ENCODE data around the gene IRAK3.

DNA sequence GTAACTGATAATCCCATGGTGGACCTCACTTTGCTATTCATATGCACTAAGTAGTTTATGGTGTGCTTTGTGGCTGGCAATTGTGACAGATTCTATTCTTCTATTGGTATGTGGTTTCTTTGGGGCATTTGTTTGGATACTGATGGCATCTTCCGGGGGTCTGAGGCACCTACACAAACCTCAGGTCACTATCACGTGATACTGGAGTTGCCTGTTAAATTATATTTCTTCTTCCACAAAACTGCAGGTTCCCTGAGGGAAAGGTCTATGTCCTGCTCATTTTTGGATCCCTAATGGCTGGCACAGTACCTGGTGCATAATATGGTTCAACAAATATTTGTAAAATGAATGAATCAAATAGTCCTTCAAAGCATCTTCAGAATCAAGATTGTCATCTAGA lies 63.8 kb downstream of the IRAK3 start:
- TF ChIP-seq, protein P1, sequence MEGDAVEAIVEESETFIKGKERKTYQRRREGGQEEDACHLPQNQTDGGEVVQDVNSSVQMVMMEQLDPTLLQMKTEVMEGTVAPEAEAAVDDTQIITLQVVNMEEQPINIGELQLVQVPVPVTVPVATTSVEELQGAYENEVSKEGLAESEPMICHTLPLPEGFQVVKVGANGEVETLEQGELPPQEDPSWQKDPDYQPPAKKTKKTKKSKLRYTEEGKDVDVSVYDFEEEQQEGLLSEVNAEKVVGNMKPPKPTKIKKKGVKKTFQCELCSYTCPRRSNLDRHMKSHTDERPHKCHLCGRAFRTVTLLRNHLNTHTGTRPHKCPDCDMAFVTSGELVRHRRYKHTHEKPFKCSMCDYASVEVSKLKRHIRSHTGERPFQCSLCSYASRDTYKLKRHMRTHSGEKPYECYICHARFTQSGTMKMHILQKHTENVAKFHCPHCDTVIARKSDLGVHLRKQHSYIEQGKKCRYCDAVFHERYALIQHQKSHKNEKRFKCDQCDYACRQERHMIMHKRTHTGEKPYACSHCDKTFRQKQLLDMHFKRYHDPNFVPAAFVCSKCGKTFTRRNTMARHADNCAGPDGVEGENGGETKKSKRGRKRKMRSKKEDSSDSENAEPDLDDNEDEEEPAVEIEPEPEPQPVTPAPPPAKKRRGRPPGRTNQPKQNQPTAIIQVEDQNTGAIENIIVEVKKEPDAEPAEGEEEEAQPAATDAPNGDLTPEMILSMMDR (IDR thresholded peaks at IDR 0.05): no peak
- TF ChIP-seq POLR2AphosphoS5 (IDR thresholded peaks at IDR 0.05; ENCODE audit: low read depth, low read length): no peak
- TF ChIP-seq SIN3A (IDR thresholded peaks at IDR 0.05; ENCODE audit: borderline replicate concordance, insufficient read depth, low read depth, low read length): no peak
- no peak for TF ChIP-seq TCF7L2 (IDR thresholded peaks at IDR 0.05; ENCODE audit: low read depth, low read length)
- TF ChIP-seq, protein P2, sequence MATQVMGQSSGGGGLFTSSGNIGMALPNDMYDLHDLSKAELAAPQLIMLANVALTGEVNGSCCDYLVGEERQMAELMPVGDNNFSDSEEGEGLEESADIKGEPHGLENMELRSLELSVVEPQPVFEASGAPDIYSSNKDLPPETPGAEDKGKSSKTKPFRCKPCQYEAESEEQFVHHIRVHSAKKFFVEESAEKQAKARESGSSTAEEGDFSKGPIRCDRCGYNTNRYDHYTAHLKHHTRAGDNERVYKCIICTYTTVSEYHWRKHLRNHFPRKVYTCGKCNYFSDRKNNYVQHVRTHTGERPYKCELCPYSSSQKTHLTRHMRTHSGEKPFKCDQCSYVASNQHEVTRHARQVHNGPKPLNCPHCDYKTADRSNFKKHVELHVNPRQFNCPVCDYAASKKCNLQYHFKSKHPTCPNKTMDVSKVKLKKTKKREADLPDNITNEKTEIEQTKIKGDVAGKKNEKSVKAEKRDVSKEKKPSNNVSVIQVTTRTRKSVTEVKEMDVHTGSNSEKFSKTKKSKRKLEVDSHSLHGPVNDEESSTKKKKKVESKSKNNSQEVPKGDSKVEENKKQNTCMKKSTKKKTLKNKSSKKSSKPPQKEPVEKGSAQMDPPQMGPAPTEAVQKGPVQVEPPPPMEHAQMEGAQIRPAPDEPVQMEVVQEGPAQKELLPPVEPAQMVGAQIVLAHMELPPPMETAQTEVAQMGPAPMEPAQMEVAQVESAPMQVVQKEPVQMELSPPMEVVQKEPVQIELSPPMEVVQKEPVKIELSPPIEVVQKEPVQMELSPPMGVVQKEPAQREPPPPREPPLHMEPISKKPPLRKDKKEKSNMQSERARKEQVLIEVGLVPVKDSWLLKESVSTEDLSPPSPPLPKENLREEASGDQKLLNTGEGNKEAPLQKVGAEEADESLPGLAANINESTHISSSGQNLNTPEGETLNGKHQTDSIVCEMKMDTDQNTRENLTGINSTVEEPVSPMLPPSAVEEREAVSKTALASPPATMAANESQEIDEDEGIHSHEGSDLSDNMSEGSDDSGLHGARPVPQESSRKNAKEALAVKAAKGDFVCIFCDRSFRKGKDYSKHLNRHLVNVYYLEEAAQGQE (IDR thresholded peaks at IDR 0.05; ENCODE audit: insufficient read depth in 1 of 2, low read depth in 2 of 2, low read length in 1 of 2): no peak
